Suprapubic skin (tissue), 4 donors: Measurements from ENCODE around the gene RPL28.

ENCODE experiments used
- CTCF ChIP-seq, 2 donors: fragments of 200-600 bp in 1 of 2; fragments of 450-650 bp in 1 of 2; sonication (generic) in 1 of 2; IDR thresholded peaks; one replicate each; pipeline ENCODE4 v1.5.1; 2016 to 2019; ENCODE audit warnings: antibody characterized with exemption in 2 of 2, mild to moderate bottlenecking in 1 of 2, moderate library complexity in 1 of 2
- POLR2A ChIP-seq, 2 donors: fragments of 450-650 bp; IDR thresholded peaks; one replicate each; pipeline ENCODE4 v1.6.1; 2017; ENCODE audit warnings: antibody characterized with exemption in 2 of 2, mild to moderate bottlenecking in 2 of 2, moderate library complexity in 2 of 2
- POLR2AphosphoS5 ChIP-seq, 3 donors: sonication (generic); formaldehyde crosslinking; IDR thresholded peaks; one replicate each; pipeline ENCODE4 v1.6.1; 2017; ENCODE audit warnings: antibody characterized with exemption in 3 of 3

GRCh38 chr19:55346725-55347441, 38.8 kb upstream of the RPL28 start:
- TF ChIP-seq CTCF (IDR thresholded peaks at IDR 0.05): no peak
- no peak for TF ChIP-seq POLR2A (IDR thresholded peaks at IDR 0.05)
- no peak for TF ChIP-seq POLR2AphosphoS5 (IDR thresholded peaks at IDR 0.05)
